ENCODE measurements around the gene GPRC5C. TPM values are rescaled to one million over a fixed set of nuclear protein-coding genes. Genes with fewer than 3 reads are reported as not detected.

Gene GPRC5C
- total RNA-seq, 1 donor from 2014 or later = 70.4 TPM

DNA sequence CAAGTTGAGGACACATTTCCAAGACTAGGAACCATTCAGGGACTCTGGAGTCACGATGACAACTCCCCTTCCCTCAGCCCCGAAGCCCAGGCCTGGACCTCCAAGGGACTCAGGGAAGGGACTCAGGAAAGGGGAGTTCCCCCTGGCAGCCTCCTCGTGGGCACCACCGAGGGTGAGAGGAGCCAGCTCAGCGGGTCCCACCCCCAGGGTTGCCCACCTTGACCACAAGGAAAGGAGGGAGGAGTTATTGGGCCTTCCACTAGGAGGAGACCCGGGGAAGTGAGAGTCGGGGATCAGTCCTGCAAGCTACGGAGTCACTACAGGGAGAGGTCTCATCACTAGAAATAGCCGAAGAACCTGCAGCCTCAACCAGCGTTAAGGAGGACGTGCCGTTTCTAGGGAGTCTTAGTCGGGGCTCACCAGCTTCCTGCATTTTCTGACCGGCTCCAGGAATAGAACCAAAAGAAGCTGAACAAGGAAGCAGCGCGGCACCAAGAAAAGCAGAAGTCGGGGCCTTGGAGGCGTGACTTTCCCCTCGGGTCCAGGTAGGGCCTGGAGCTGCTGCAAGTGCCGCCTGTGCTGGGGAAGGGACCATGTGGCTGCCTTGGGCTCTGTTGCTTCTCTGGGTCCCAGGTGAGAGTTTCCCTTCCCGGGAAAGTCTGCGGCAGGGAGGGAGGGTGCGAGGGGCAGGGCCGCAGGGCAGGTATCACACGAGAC is 34.4 kb downstream of the GPRC5C start, which contains the start of gene CD300A:
CD300A (plus strand) TSS at position 524 of the 717 bp plus-strand sequence; CDS start at position 594, 70 bp downstream.
- no peaks in the 10 kb centered on the region for H3K4me1 ChIP-seq (ENCODE audit: insufficient read depth, low read length)
- TF ChIP-seq, protein P1, sequence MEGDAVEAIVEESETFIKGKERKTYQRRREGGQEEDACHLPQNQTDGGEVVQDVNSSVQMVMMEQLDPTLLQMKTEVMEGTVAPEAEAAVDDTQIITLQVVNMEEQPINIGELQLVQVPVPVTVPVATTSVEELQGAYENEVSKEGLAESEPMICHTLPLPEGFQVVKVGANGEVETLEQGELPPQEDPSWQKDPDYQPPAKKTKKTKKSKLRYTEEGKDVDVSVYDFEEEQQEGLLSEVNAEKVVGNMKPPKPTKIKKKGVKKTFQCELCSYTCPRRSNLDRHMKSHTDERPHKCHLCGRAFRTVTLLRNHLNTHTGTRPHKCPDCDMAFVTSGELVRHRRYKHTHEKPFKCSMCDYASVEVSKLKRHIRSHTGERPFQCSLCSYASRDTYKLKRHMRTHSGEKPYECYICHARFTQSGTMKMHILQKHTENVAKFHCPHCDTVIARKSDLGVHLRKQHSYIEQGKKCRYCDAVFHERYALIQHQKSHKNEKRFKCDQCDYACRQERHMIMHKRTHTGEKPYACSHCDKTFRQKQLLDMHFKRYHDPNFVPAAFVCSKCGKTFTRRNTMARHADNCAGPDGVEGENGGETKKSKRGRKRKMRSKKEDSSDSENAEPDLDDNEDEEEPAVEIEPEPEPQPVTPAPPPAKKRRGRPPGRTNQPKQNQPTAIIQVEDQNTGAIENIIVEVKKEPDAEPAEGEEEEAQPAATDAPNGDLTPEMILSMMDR (IDR thresholded peaks at IDR 0.05; ENCODE audit: insufficient read depth, low read depth, low read length) = no peak
- TF ChIP-seq EZH2 (IDR thresholded peaks at IDR 0.05; ENCODE audit: insufficient read depth, low read length) = peak; percentile 44
- H3K4me3 ChIP-seq (ENCODE audit: insufficient read depth, low read depth, low read length) = no peak within 1 kb of the TSS
- H3K79me2 ChIP-seq (ENCODE audit: insufficient read depth, low read length) = no peaks in the 10 kb centered on the region
- H3K4me1 Mint-ChIP-seq (ENCODE audit: low read depth, unreplicated experiment) = no peaks in the 10 kb centered on the region
- H3K27ac Mint-ChIP-seq (ENCODE audit: unreplicated experiment) = no peak within 1 kb of the TSS
- no peak for FAIRE-seq
- no peak within 1 kb of the TSS for H3K4me3 Mint-ChIP-seq (ENCODE audit: unreplicated experiment)
- H3K27me3 ChIP-seq (ENCODE audit: insufficient read depth, low read length) = peaks cover 9% of the 10 kb centered on the region
- H3K9me3 Mint-ChIP-seq (ENCODE audit: unreplicated experiment) = no peaks in the 10 kb centered on the region
- H3K36me3 ChIP-seq (ENCODE audit: insufficient read depth, low read length) = no peaks in the 10 kb centered on the region
- no peaks in the 10 kb centered on the region for H3K9me3 ChIP-seq (ENCODE audit: insufficient read depth, low read depth, low read length)
- DNase-seq (ENCODE audit: low read depth) = no peak
- H3K9ac ChIP-seq (ENCODE audit: low read length) = no peak within 1 kb of the TSS
- no peaks in the 10 kb centered on the region for H3K36me3 Mint-ChIP-seq (ENCODE audit: low read depth, unreplicated experiment)
- H3K27ac ChIP-seq (ENCODE audit: low read depth, low read length) = no peak within 1 kb of the TSS
- no peak within 1 kb of the TSS for H2AFZ ChIP-seq (ENCODE audit: low read depth, low read length)
- H3K27me3 Mint-ChIP-seq (ENCODE audit: low read depth, unreplicated experiment) = peaks cover 24% of the 10 kb centered on the region
- no peaks in the 10 kb centered on the region for H4K20me1 ChIP-seq (ENCODE audit: insufficient read depth, low read length)
- no peak within 1 kb of the TSS for H3K4me2 ChIP-seq (ENCODE audit: low read length)

DNA sequence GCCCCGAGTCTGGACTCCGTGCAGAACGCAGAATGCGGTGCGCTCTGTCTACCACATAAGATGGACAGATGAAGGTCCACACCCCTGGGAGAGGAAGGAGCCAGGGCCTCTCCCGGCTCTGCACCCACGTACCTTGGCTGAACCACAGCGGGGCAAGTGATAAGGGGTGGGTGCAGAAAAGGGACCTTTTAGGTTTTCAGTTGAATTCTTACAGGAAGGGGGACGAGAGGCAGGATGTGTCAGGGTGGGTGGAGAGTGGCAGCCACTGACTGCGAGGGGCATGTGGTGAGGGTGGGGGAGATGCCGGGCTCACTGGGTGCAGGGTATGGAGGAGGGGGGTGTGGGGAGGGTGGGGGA is 34.9 kb downstream of the GPRC5C start:
- Histone ChIP-seq H3K79me2 (ENCODE audit: insufficient read depth, low read length) (no peaks in the 10 kb centered on the region), H2AFZ (ENCODE audit: low read depth, low read length) (no peak overlapping the region), H3K4me2 (ENCODE audit: low read length) (no peak overlapping the region), H3K27ac (ENCODE audit: low read depth, low read length) (no peak overlapping the region), H4K20me1 (ENCODE audit: insufficient read depth, low read length) (no peaks in the 10 kb centered on the region), H3K4me3 (ENCODE audit: insufficient read depth, low read depth, low read length) (no peak overlapping the region), H3K4me1 (ENCODE audit: insufficient read depth, low read length) (no peaks in the 10 kb centered on the region), H3K27me3 (ENCODE audit: insufficient read depth, low read length) (peaks cover 9% of the 10 kb centered on the region), H3K9me3 (ENCODE audit: insufficient read depth, low read depth, low read length) (no peaks in the 10 kb centered on the region), H3K36me3 (ENCODE audit: insufficient read depth, low read length) (no peaks in the 10 kb centered on the region), H3K9ac (ENCODE audit: low read length) (no peak overlapping the region)
- FAIRE-seq (no peak), DNase-seq (ENCODE audit: low read depth) (no peak)
- H3K27ac Mint-ChIP-seq (ENCODE audit: unreplicated experiment) = no peak overlapping the region
- H3K4me3 Mint-ChIP-seq (ENCODE audit: unreplicated experiment) = no peak overlapping the region
- H3K27me3 Mint-ChIP-seq (ENCODE audit: low read depth, unreplicated experiment) = peaks cover 21% of the 10 kb centered on the region
- no peaks in the 10 kb centered on the region for H3K9me3 Mint-ChIP-seq (ENCODE audit: unreplicated experiment)
- TF ChIP-seq, protein P1 (IDR thresholded peaks at IDR 0.05; ENCODE audit: insufficient read depth, low read depth, low read length) = no peak
- TF ChIP-seq EZH2 (IDR thresholded peaks at IDR 0.05; ENCODE audit: insufficient read depth, low read length) = no peak
- no peaks in the 10 kb centered on the region for H3K36me3 Mint-ChIP-seq (ENCODE audit: low read depth, unreplicated experiment)
- no peaks in the 10 kb centered on the region for H3K4me1 Mint-ChIP-seq (ENCODE audit: low read depth, unreplicated experiment)
